Measurements from ENCODE around the gene ANKLE1.

GRCh38 chr19:17335575-17335974 is 53.9 kb downstream of the ANKLE1 start:
- TF ChIP-seq POLR2AphosphoS5 (IDR thresholded peaks at IDR 0.05) (no peak), CTCF (IDR thresholded peaks at IDR 0.05 in 8 of 11, conservative IDR thresholded peaks at IDR 0.05 in 3 of 11) (no peak), POLR2A (IDR thresholded peaks at IDR 0.05) (no peak)

Data from spleen (tissue), 7 donors.